ENCODE results near the gene VTA1.

DNA sequence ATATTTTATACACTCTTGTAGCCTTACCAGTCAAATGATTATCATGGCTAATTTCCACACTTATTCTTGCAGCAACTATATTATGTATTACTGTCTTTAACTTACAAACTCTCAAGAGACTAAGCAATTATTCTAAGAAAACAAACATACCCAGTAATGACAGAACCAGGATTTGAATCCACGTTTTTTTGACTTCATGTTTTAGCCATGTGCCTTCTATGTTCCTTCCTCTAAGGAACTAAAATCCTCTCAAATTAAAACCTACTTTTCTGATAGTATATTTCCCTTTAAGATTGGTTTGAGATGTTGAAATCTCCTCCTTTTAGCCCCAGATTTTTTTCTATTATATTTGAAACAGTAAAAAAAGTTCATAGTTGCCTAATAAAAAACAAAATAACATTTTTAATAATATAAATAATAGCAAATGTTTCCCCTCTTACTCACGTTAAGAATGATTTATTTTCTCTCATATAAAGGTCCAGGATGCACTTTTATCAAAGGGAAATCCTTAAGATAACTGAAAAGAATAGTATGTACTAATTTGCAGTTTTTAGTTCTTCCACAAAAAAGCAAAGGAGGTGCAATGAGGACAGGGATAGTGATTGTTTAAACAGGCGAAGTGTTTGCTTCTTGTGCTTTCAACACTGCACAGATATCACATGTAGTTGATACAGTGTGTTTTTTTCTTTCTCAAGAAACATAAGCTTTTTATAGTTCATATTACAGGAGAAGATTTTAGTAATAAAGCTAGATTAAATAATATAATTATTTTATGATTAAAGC lies 54.0 kb downstream of the VTA1 start:
- TF ChIP-seq, protein P1, sequence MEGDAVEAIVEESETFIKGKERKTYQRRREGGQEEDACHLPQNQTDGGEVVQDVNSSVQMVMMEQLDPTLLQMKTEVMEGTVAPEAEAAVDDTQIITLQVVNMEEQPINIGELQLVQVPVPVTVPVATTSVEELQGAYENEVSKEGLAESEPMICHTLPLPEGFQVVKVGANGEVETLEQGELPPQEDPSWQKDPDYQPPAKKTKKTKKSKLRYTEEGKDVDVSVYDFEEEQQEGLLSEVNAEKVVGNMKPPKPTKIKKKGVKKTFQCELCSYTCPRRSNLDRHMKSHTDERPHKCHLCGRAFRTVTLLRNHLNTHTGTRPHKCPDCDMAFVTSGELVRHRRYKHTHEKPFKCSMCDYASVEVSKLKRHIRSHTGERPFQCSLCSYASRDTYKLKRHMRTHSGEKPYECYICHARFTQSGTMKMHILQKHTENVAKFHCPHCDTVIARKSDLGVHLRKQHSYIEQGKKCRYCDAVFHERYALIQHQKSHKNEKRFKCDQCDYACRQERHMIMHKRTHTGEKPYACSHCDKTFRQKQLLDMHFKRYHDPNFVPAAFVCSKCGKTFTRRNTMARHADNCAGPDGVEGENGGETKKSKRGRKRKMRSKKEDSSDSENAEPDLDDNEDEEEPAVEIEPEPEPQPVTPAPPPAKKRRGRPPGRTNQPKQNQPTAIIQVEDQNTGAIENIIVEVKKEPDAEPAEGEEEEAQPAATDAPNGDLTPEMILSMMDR (conservative IDR thresholded peaks at IDR 0.05) = no peak
- TF ChIP-seq ZFX (IDR thresholded peaks at IDR 0.05) = no peak
